GM18498 (cell line): ENCODE data around the gene RALGPS1.

Experiments
- ATAC-seq: cut with Tn5 transposase; IDR thresholded peaks from one replicate; pipeline ENCODE4 v1.9.1; 2021; ENCODE audit warnings: mild to moderate bottlenecking, moderate library complexity; ENCODE audit not compliant: unreplicated experiment

RALGPS1 gene

GRCh38 chr9:127199001-127199791 lies 284.6 kb downstream of the RALGPS1 start:
- ATAC-seq: no peak

- no peak for ATAC-seq
Observed at GRCh38 chr9:127200106-127200862, 285.7 kb downstream of the RALGPS1 start.

- no peak for ATAC-seq
Observed at GRCh38 chr9:127201071-127201541, 286.5 kb downstream of the RALGPS1 start.

- no peak for ATAC-seq
Observed at GRCh38 chr9:127201731-127202130, 287.1 kb downstream of the RALGPS1 start.

- ATAC-seq: no peak
Observed at GRCh38 chr9:127202461-127203169, 288.0 kb downstream of the RALGPS1 start.

- no peak for ATAC-seq
Observed at GRCh38 chr9:127203681-127204327, 289.2 kb downstream of the RALGPS1 start.

- ATAC-seq: no peak
Observed at GRCh38 chr9:127204771-127205470, 290.3 kb downstream of the RALGPS1 start.

GRCh38 chr9:127205952-127206351 lies 291.4 kb downstream of the RALGPS1 start:
- ATAC-seq: no peak

- no peak for ATAC-seq
Observed at GRCh38 chr9:127206666-127207065, 292.1 kb downstream of the RALGPS1 start.

- ATAC-seq: no peak
Observed at GRCh38 chr9:127207734-127208410, 293.3 kb downstream of the RALGPS1 start.

GRCh38 chr9:127208416-127208815 lies 293.8 kb downstream of the RALGPS1 start:
- ATAC-seq: no peak

- ATAC-seq: no peak
Observed at GRCh38 chr9:127209220-127209619, 294.6 kb downstream of the RALGPS1 start.

GRCh38 chr9:127209948-127210640 lies 295.5 kb downstream of the RALGPS1 start:
- ATAC-seq: no peak

GRCh38 chr9:127210851-127211730 lies 296.5 kb downstream of the RALGPS1 start:
- ATAC-seq: no peak

- no peak for ATAC-seq
Observed at GRCh38 chr9:127211983-127212382, 297.4 kb downstream of the RALGPS1 start.

- ATAC-seq: no peak
Observed at GRCh38 chr9:127212453-127212852, 297.9 kb downstream of the RALGPS1 start.

- ATAC-seq: no peak
Observed at GRCh38 chr9:127213859-127214258, 299.3 kb downstream of the RALGPS1 start.
